ENCODE results near the gene BCOR. TPM values are rescaled to one million over a fixed set of nuclear protein-coding genes. Genes with fewer than 3 reads are reported as not detected.

The BCOR gene
- total RNA-seq, 1 experiment from 2014 or later = 18.8 TPM

GRCh38 chrX:40098264-40099054 lies 701 bp upstream of the BCOR start:
- DNase-seq (ENCODE audit: low read depth) = peak; percentile 49

- DNase-seq (ENCODE audit: low read depth) = no peak
Measured at GRCh38 chrX:40097141-40097503, 636 bp downstream of the BCOR start.

GRCh38 chrX:40096395-40097091 lies 1.2 kb downstream of the BCOR start:
- peak; percentile 35 for DNase-seq (ENCODE audit: low read depth)

GRCh38 chrX:40095583-40096394 lies 2.0 kb downstream of the BCOR start:
- peak; percentile 19 for DNase-seq (ENCODE audit: low read depth)

GRCh38 chrX:40094900-40095582 lies 2.7 kb downstream of the BCOR start:
- DNase-seq (ENCODE audit: low read depth) = peak; percentile 21

DNA sequence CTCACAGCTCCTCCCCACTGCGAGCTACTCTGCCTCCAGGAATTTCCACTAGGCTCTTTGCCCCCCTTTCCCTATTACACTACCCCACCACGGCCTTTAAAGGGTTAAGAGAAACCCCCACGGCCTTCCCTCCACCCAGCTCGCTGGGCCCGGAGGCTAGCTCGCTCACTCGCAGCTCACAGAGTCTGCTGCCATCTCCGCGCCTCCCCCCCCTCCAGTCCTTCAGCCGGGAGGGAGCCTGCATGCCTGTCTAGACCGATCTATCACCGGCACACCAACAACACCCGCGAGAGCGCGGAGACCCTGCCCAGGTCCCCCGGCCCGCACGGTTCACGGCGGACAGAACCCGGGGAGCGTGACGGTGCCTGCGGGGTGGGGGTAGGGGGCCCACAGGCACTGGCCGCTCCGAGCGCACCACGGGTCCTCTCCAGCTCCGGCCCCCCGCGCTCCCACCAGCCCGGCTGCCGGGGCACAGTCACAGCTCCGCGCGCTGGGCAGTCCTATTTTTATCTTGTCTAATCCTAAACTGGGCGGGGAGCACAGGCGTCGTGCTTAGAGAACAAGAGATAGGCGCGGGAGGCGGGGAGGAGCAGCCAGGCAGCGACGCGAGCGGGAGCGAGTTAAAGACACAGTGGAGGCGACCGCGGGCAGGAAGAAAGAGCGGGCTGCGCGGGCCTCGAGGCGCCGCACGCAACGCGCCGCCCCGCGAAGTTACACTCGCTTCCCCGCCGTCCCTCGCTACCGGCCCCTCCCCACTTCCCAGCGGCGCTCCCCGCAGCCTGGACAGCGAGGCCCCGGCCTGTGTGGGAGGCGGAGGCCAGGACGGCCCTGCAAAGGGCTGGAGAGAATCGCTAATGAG lies 3.5 kb downstream of the BCOR start:
- peak; percentile 56 for DNase-seq (ENCODE audit: low read depth)

GRCh38 chrX:40093586-40093985 lies 4.2 kb downstream of the BCOR start:
- no peak for DNase-seq (ENCODE audit: low read depth)

- DNase-seq (ENCODE audit: low read depth) = no peak
Measured at GRCh38 chrX:40092808-40093435, 4.8 kb downstream of the BCOR start.

DNA sequence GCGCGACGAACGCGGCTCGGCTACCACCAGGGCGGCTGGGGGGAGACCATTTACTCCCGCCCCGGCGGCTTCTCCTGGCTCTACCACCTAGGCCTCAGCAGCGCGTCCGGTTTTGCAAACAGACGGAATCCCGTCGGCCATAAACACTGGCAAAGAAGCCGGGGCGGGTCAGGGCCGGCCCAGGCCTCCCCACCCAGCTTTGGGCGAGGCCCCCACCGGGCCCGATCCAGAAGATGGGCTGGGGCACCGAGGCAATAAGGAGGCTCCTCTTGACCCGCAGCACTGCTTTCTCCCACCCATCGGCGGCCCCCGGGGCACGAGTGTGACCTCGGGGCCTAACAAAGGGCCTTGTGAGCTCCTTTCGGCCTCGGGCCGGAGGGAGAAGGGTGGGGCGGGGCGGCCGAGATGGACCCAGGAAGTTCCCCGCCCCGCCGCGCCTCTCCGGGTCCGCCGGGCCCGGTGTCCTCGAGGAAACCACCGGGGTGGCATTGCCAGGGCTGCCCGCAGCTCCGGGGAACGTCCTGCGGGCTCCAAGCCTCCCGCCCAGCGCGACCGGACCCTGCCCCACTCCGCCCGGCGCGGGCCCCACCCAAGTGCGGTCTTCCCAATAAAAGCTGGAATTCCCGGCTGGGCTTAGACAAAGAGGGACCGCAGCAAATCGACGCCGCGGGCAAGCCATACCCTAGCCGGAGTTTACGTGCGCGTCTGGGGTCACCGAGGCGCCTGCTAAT lies 5.9 kb downstream of the BCOR start:
- DNase-seq (ENCODE audit: low read depth) = no peak

- no peak for DNase-seq (ENCODE audit: low read depth)
Measured at GRCh38 chrX:40090961-40091360, 6.8 kb downstream of the BCOR start.

GRCh38 chrX:40090050-40090804 lies 7.5 kb downstream of the BCOR start:
- no peak for DNase-seq (ENCODE audit: low read depth)

DNA sequence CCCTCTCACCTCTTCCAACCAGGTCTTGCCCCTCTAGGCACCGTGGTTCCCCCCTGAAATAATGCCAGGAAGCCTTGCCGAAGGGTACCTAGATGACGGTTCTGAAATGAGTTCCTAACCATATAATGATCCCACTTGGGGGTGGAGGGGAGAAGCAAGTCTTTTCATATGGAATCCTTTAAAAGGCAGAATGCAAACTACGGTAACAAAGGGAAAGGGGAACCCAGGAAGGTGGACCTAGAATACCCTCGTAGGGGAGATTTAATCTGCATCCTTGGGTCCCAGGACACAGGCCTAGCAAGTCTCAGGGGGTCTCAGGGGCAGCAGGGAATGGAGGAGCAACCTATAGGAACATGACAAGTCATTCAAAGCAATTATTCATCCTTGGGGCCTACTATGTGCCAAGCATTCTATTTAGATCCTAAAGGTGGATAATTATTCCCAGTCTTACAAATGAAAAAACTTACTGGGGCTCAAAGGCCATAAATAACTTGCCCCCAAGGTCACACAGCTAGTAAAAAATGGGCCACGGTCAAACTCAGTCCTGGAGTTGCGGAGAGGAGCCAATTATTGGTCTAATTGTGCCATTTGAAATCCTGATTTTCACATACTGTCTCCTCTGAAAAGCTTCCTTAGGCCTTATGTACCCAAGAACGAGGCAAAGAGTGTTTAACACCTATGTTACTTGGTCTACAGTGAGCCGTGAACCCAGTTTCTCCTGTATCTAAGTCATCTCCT lies 8.8 kb downstream of the BCOR start:
- DNase-seq (ENCODE audit: low read depth) = no peak

- no peak for DNase-seq (ENCODE audit: low read depth)
Measured at GRCh38 chrX:40088299-40088625, 9.5 kb downstream of the BCOR start.

DNA sequence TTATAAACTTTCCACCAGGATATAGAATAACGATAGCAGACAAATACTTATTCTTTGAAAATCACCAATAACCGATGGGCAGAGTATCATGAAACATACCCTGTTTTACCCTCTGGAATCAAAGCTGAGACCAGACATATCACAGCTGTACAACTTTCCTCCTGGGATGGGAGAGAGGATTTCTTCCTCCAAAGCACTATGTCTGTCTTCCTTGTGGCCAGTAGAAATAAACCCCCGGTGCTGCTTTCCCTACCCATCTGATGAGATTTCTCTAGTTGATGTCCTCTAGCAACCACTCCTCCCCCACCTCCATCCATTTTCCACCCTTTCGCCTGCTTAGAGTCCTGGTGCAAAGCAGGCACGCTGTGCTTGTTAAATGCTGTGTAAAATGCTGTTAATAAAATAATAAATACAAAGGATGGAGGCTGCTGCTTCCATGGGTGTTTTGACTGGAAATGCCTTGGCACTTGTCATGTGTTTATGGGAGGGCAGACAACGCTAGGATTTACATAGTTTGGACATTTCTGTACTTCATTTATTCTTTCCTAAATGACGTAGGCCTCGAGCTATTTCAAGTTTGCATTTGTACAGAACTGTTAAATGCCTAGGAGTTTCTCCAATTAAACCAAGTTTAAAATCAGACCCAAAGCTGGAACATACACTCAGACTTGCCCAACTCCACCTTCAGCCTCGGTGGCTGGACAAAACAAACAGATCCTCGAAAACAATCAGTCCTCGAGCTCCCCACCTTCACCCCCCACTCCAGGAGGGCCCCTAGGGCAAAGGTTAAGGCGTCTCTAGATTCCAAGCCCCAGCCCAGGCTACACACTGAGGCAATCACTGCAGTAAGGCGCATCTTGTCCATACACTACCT lies 10.1 kb downstream of the BCOR start:
- no peak for DNase-seq (ENCODE audit: low read depth)

GRCh38 chrX:40086569-40087335 lies 11.0 kb downstream of the BCOR start:
- no peak for DNase-seq (ENCODE audit: low read depth)

- DNase-seq (ENCODE audit: low read depth) = no peak
Measured at GRCh38 chrX:40085714-40086113, 12.0 kb downstream of the BCOR start.

Data from LHCN-M2 (cell line).